Hypothalamus (tissue), 51 donors: Measurements from ENCODE around the gene RASL12.
"Not testable (repeated sequence)": the region's sequence is repeated elsewhere in the genome, so short reads cannot be mapped to it uniquely, and the experiment has no call there.

Source experiments
- DNase-seq, 51 donors: peaks; one replicate each; lab custom pipeline; 2025; lab: John Stamatoyannopoulos, UW

RASL12 gene

GRCh38 chr15:65067645-65068402 is at the start of gene RASL12:
RASL12 (minus strand) TSS chr15:65067991; CDS start chr15:65067835, 156 bp downstream.
- peak in 7 of 51 donors; percentile 14 to 44 (median 26) for DNase-seq

- no peak for DNase-seq
Observed at GRCh38 chr15:65115542-65115941, 47.8 kb upstream of the RASL12 start.

GRCh38 chr15:65115086-65115485 is 47.3 kb upstream of the RASL12 start, which contains the start of gene UBAP1L:
UBAP1L (minus strand) TSS chr15:65115200; CDS start chr15:65106215, 8,985 bp downstream.
- DNase-seq, result no peak

- DNase-seq, result no peak
Observed at GRCh38 chr15:65110676-65111292, 43.0 kb upstream of the RASL12 start.

- DNase-seq, result no peak
Observed at GRCh38 chr15:65106011-65106590, 38.3 kb upstream of the RASL12 start.

- no peak for DNase-seq
Observed at GRCh38 chr15:65105038-65105437, 37.2 kb upstream of the RASL12 start.

- DNase-seq, result no peak
Observed at GRCh38 chr15:65102912-65103311, 35.1 kb upstream of the RASL12 start.

- DNase-seq, result no peak
Observed at GRCh38 chr15:65101891-65102708, 34.3 kb upstream of the RASL12 start.

GRCh38 chr15:65101411-65101890 is 33.7 kb upstream of the RASL12 start:
- peak in 28 of 51 donors; percentile 14 to 71 (median 43) for DNase-seq

GRCh38 chr15:65100442-65100841 is 32.7 kb upstream of the RASL12 start:
- no peak for DNase-seq

GRCh38 chr15:65099801-65100200 is 32.0 kb upstream of the RASL12 start:
- DNase-seq, result not testable (repeated sequence)

- no peak for DNase-seq
Observed at GRCh38 chr15:65099336-65099735, 31.5 kb upstream of the RASL12 start.

- no peak for DNase-seq
Observed at GRCh38 chr15:65097651-65098263, 30.0 kb upstream of the RASL12 start.

- DNase-seq, result no peak
Observed at GRCh38 chr15:65096481-65097385, 28.9 kb upstream of the RASL12 start.

- no peak for DNase-seq
Observed at GRCh38 chr15:65095747-65096104, 27.9 kb upstream of the RASL12 start.

GRCh38 chr15:65095011-65095746 is 27.4 kb upstream of the RASL12 start:
- no peak for DNase-seq

- DNase-seq, result peak in 12 of 51 donors; percentile 22 to 58 (median 32)
Observed at GRCh38 chr15:65094294-65094995, 26.7 kb upstream of the RASL12 start.

- not testable (repeated sequence) for DNase-seq
Observed at GRCh38 chr15:65093793-65094170, 26.0 kb upstream of the RASL12 start.
